ENCODE data around the gene NEUROD4.

- TF ChIP-seq CTCF (IDR thresholded peaks at IDR 0.05; ENCODE audit: insufficient read depth, low read depth, low read length) (no peak), EZH2 (IDR thresholded peaks at IDR 0.05; ENCODE audit: insufficient read depth, low read length) (no peak)
Observed at GRCh38 chr12:55063291-55063690, 43.5 kb downstream of the NEUROD4 start.

Measured in astrocyte (in vitro differentiated cells and primary cell).